ENCODE data around the gene LEMD1.

DNA sequence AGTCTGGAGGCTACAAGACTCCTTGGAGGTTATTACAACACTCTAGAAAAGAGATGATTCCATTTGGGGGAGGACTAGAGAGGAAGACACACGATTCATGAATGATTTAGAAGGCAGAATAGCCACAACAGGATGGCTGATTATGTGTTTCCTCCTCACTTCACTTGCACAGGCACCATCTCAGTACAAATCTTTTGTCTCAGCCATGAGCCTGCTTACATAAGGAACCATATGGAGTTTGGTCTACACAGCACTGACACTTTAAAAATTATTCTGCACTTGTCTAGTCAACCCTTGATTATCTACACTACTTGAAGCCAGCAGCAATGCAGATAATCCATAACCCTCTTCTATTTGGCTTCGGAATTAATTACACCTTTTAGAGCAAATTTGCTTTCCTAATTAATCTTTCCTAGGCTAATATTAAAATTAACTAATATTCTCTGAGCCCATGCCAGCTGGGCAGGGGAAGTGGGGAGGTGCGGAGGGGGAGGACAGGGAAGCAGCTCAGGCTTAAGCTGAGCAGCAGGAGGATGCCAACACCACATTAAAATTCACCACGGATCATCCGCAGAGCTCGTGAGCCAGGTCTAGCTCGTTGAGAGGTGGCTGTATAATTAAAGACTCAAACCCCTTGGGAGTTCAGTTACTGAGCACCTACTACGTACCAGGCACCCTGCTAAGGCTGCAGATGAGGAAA lies 3.2 kb upstream of the LEMD1 start:
- TF ChIP-seq, protein P1, sequence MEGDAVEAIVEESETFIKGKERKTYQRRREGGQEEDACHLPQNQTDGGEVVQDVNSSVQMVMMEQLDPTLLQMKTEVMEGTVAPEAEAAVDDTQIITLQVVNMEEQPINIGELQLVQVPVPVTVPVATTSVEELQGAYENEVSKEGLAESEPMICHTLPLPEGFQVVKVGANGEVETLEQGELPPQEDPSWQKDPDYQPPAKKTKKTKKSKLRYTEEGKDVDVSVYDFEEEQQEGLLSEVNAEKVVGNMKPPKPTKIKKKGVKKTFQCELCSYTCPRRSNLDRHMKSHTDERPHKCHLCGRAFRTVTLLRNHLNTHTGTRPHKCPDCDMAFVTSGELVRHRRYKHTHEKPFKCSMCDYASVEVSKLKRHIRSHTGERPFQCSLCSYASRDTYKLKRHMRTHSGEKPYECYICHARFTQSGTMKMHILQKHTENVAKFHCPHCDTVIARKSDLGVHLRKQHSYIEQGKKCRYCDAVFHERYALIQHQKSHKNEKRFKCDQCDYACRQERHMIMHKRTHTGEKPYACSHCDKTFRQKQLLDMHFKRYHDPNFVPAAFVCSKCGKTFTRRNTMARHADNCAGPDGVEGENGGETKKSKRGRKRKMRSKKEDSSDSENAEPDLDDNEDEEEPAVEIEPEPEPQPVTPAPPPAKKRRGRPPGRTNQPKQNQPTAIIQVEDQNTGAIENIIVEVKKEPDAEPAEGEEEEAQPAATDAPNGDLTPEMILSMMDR (IDR thresholded peaks at IDR 0.05): no peak
- TF ChIP-seq POLR2A (IDR thresholded peaks at IDR 0.05): no peak
